Body of pancreas (tissue), 4 donors: ENCODE measurements around the gene CD177. TPM values are rescaled to one million over a fixed set of nuclear protein-coding genes. Genes with fewer than 3 reads are reported as not detected.
"Not testable (repeated sequence)": the region's sequence is repeated elsewhere in the genome, so short reads cannot be mapped to it uniquely, and the experiment has no call there.

Source experiments
- ATAC-seq: fragments of 150-250 bp; one replicate; pipeline ENCODE4 v1.9.1; 2016
- DNase-seq, 4 donors: peaks; one replicate each; pipeline ENCODE4 v3.0.0-alpha.2; 2019
- H3K27ac ChIP-seq, 4 donors: fragments of 200-600 bp; sonication (generic); 1 replicate in 3 of 4; 2 replicates in 1 of 4; pipeline versions ENCODE4 v1.5.1 to v1.6.1; 2016 to 2019; ENCODE audit warnings: mild to moderate bottlenecking in 1 of 4, mixed read lengths in 1 of 4, moderate library complexity in 1 of 4
- H3K27me3 ChIP-seq, 2 donors: fragments of 200-600 bp; sonication (generic); one replicate each; pipeline ENCODE4 v1.6.0; 2016; ENCODE audit warnings: mild to moderate bottlenecking in 1 of 2
- H3K36me3 ChIP-seq, 2 donors: fragments of 200-600 bp; sonication (generic); replicated peaks in 1 of 2; 2 replicates each; pipeline ENCODE4 v1.5.1; 2016; ENCODE audit warnings: low read depth in 2 of 2; ENCODE audit not compliant: insufficient read depth in 1 of 2
- H3K4me1 ChIP-seq: fragments of 200-600 bp; sonication (generic); one replicate; pipeline ENCODE4 v1.6.0; 2016
- H3K4me3 ChIP-seq, 2 donors: fragments of 200-600 bp; sonication (generic); 1 replicate in 1 of 2; 2 replicates in 1 of 2; pipeline ENCODE4 v1.5.1; 2016 to 2019
- H3K9me3 ChIP-seq, 3 donors: fragments of 200-600 bp; sonication (generic); 1 replicate in 2 of 3; 2 replicates in 1 of 3; pipeline ENCODE4 v1.5.1; 2016
- CTCF ChIP-seq, 7 experiments: fragments of 450-650 bp in 4 of 7; fragments of 200-600 bp in 3 of 7; sonication (generic) in 3 of 7; IDR thresholded peaks; one replicate each; pipeline ENCODE4 v1.5.1; 2016 to 2019; ENCODE audit warnings: antibody characterized with exemption in 7 of 7
- POLR2A ChIP-seq, 3 donors: fragments of 450-650 bp; IDR thresholded peaks; one replicate each; pipeline ENCODE4 v1.6.1; 2016; ENCODE audit warnings: antibody characterized with exemption in 3 of 3, mild to moderate bottlenecking in 2 of 3
- WGBS, 2 donors: methylation state at CpG; one replicate each; pipeline ENCODE4 v1.1.5; 2017; 5-methylcytosine and 5-hydroxymethylcytosine counted together
- intact Hi-C: fragments of 100-400 bp; cut with DNase I; formaldehyde crosslinking; loops from one replicate; pipeline ENCODE4 v1.15.1; 2023
- total RNA-seq, 2 donors: library from RNA; depleted of rRNA; stranded (reverse); fragments of >200 nt; gene quantifications; one replicate each; pipeline ENCODE4 v1.1.0, GENCODE V29; 2016

The CD177 gene
- total RNA-seq, 2 donors from 2014 or later: 0.52 TPM; not detected in 1

GRCh38 chr19:43351998-43352746, 1.3 kb upstream of the CD177 start:
- no peaks in the 10 kb centered on the region for H3K4me1 ChIP-seq
- 60 to 64% methylated on average over 7 of the region's 7 CpGs for WGBS, 2 donors
- H3K9me3 ChIP-seq: no peaks in the 10 kb centered on the region
- TF ChIP-seq CTCF (IDR thresholded peaks at IDR 0.05) (no peak), POLR2A (IDR thresholded peaks at IDR 0.05) (no peak)
- ATAC-seq (no peak), DNase-seq (no peak)
- no peak overlapping the region for H3K4me3 ChIP-seq
- H3K27me3 ChIP-seq: no peaks in the 10 kb centered on the region
- no peak overlapping the region for H3K27ac ChIP-seq
- intact Hi-C loops: no loop called here
- no peaks in the 10 kb centered on the region for H3K36me3 ChIP-seq

GRCh38 chr19:43354305-43354627, 780 bp downstream of the CD177 start:
- peak in 2 of 4 donors; percentile 13 to 18 for DNase-seq
- H3K36me3 ChIP-seq: no peaks in the 10 kb centered on the region
- H3K27ac ChIP-seq: peak overlapping the region in 1 of 4 donors; percentile 3
- TF ChIP-seq CTCF (IDR thresholded peaks at IDR 0.05): no peak
- no peak for TF ChIP-seq POLR2A (IDR thresholded peaks at IDR 0.05)
- H3K27me3 ChIP-seq: no peaks in the 10 kb centered on the region
- peak; percentile 63 for ATAC-seq
- no peaks in the 10 kb centered on the region for H3K9me3 ChIP-seq
- intact Hi-C loops: no loop called here
- no peaks in the 10 kb centered on the region for H3K4me1 ChIP-seq
- WGBS, 2 donors: 6 to 30% methylated on average over 18 of the region's 19 CpGs
- H3K4me3 ChIP-seq: no peak overlapping the region

- H3K27ac ChIP-seq, intact Hi-C loops, H3K4me3 ChIP-seq, H3K9me3 ChIP-seq, ATAC-seq, DNase-seq, H3K4me1 ChIP-seq, H3K36me3 ChIP-seq, H3K27me3 ChIP-seq: not testable (repeated sequence)
- no CpG with 5 or more reads among the region's 3 CpGs for WGBS, 2 donors
These were observed 3.3 kb downstream of the CD177 start for GRCh38 chr19:43356749-43357148.

GRCh38 chr19:43362179-43362578, 8.7 kb downstream of the CD177 start:
- Histone ChIP-seq H3K36me3 (no peaks in the 10 kb centered on the region), H3K4me3 (no peak overlapping the region), H3K27me3 (no peaks in the 10 kb centered on the region), H3K27ac (no peak overlapping the region), H3K4me1 (no peaks in the 10 kb centered on the region), H3K9me3 (no peaks in the 10 kb centered on the region)
- ATAC-seq (no peak), DNase-seq (no peak)
- TF ChIP-seq POLR2A (IDR thresholded peaks at IDR 0.05) (no peak), CTCF (IDR thresholded peaks at IDR 0.05) (no peak)
- intact Hi-C loops: no loop called here
- 49 to 59% methylated on average over 8 of the region's 8 CpGs for WGBS, 2 donors

GRCh38 chr19:43362745-43363144, 9.3 kb downstream of the CD177 start:
- WGBS, 2 donors: 57 to 68% methylated on average over 11 of the region's 11 CpGs
- no peak for DNase-seq
- no peaks in the 10 kb centered on the region for H3K4me1 ChIP-seq
- intact Hi-C loops: no loop called here
- H3K27ac ChIP-seq: no peak overlapping the region
- no peak overlapping the region for H3K4me3 ChIP-seq
- no peaks in the 10 kb centered on the region for H3K36me3 ChIP-seq
- no peaks in the 10 kb centered on the region for H3K9me3 ChIP-seq
- TF ChIP-seq CTCF (IDR thresholded peaks at IDR 0.05) (no peak), POLR2A (IDR thresholded peaks at IDR 0.05) (no peak)
- no peak for ATAC-seq
- H3K27me3 ChIP-seq: no peaks in the 10 kb centered on the region

GRCh38 chr19:43365677-43366076, 12.2 kb downstream of the CD177 start:
- DNase-seq, H3K9me3 ChIP-seq, ATAC-seq, H3K27ac ChIP-seq, intact Hi-C loops, H3K36me3 ChIP-seq, H3K4me1 ChIP-seq, H3K4me3 ChIP-seq, H3K27me3 ChIP-seq: not testable (repeated sequence)
- 75 to 86% methylated on average over 3 to 5 of the region's 9 CpGs for WGBS, 2 donors
